SK-N-SH treated with all-trans-retinoic acid at 6 μM for 48 hours (cell line): ENCODE measurements around the gene BCR.

ENCODE experiments used
- ATAC-seq: fragments of 200-7000 bp; cut with Tn5 transposase; 3 replicates; pipeline ENCODE4 v1.9.1; 2020; ENCODE audit warnings: mild to moderate bottlenecking, moderate library complexity
- ARNTL ChIP-seq: fragments of 450-650 bp; formaldehyde crosslinking; IDR thresholded peaks from 2 replicates; pipeline ENCODE4 v1.5.0; 2020; ENCODE audit warnings: low read depth, mild to moderate bottlenecking, moderate library complexity, borderline replicate concordance
- CSDC2 ChIP-seq: fragments of 250-450 bp; sonication (Bioruptor Pico); IDR thresholded peaks from 2 replicates; pipeline ENCODE4 v1.5.0; 2020; ENCODE audit warnings: mild to moderate bottlenecking, moderate library complexity
- ESRRG ChIP-seq: fragments of 250-450 bp; sonication (Bioruptor Pico); IDR thresholded peaks from 2 replicates; pipeline ENCODE4 v1.6.1; 2021; ENCODE audit warnings: mild to moderate bottlenecking
- PPARA ChIP-seq: fragments of 250-450 bp; sonication (Bioruptor Pico); IDR thresholded peaks from 2 replicates; pipeline ENCODE4 v1.5.0; 2020; ENCODE audit warnings: mild to moderate bottlenecking, borderline replicate concordance
- RARB ChIP-seq: fragments of 250-450 bp; sonication (Bioruptor Pico); IDR thresholded peaks from 2 replicates; pipeline ENCODE4 v1.8.0; 2021; ENCODE audit warnings: mild to moderate bottlenecking, moderate library complexity
- SNAI2 ChIP-seq: fragments of 250-450 bp; sonication (Bioruptor Pico); IDR thresholded peaks from 2 replicates; pipeline ENCODE4 v1.5.0; 2020; ENCODE audit warnings: mild to moderate bottlenecking, moderate library complexity
- TCF4 ChIP-seq: fragments of 250-450 bp; sonication (Bioruptor Pico); IDR thresholded peaks from 2 replicates; pipeline ENCODE4 v1.8.0; 2021; ENCODE audit warnings: mild to moderate bottlenecking, moderate library complexity, borderline replicate concordance
- TOX ChIP-seq: fragments of 250-450 bp; sonication (Bioruptor Pico); IDR thresholded peaks from 2 replicates; pipeline ENCODE4 v1.8.0; 2021; ENCODE audit warnings: mild to moderate bottlenecking, moderate library complexity, borderline replicate concordance
- ZC3H10 ChIP-seq: fragments of 250-450 bp; sonication (Bioruptor Pico); IDR thresholded peaks from 2 replicates; pipeline ENCODE4 v1.5.1; 2021; ENCODE audit warnings: mild to moderate bottlenecking, moderate library complexity
- ZFP3 ChIP-seq: fragments of 250-450 bp; sonication (Bioruptor Pico); IDR thresholded peaks from 2 replicates; pipeline ENCODE4 v1.5.0; 2020; ENCODE audit warnings: mild to moderate bottlenecking, moderate library complexity
- ZFP30 ChIP-seq: fragments of 450-650 bp; formaldehyde crosslinking; IDR thresholded peaks from 2 replicates; pipeline ENCODE4 v1.5.0; 2022; ENCODE audit warnings: mild to moderate bottlenecking, moderate library complexity
- ZNF565 ChIP-seq: fragments of 450-650 bp; formaldehyde crosslinking; conservative IDR thresholded peaks from 2 replicates; pipeline ENCODE4 v1.5.0; 2020; ENCODE audit warnings: low read depth, mild to moderate bottlenecking, moderate library complexity
- ZNF70 ChIP-seq: fragments of 450-650 bp; formaldehyde crosslinking; IDR thresholded peaks from 2 replicates; pipeline ENCODE4 v1.5.0; 2020; ENCODE audit warnings: mild to moderate bottlenecking, moderate library complexity
- ZNF8 ChIP-seq: fragments of 450-650 bp; formaldehyde crosslinking; IDR thresholded peaks from 2 replicates; pipeline ENCODE4 v1.5.0; 2020; ENCODE audit warnings: mild to moderate bottlenecking, moderate library complexity
- TF ChIP-seq, protein P1 (sequence below): fragments of 250-450 bp; sonication (Bioruptor Pico); IDR thresholded peaks from 2 replicates; pipeline ENCODE4 v1.5.0; 2020; ENCODE audit warnings: mild to moderate bottlenecking, moderate library complexity
- TF ChIP-seq, protein P2 (sequence below): fragments of 250-450 bp; sonication (Bioruptor Pico); IDR thresholded peaks from 2 replicates; pipeline ENCODE4 v1.8.0; 2021; ENCODE audit warnings: low read depth, mild to moderate bottlenecking, moderate library complexity, borderline replicate concordance
- TF ChIP-seq, protein P3 (sequence below): fragments of 250-450 bp; sonication (Bioruptor Pico); IDR thresholded peaks from 2 replicates; pipeline ENCODE4 v1.8.0; 2020; ENCODE audit warnings: mild to moderate bottlenecking, moderate library complexity, borderline replicate concordance
- TF ChIP-seq, protein P4 (sequence below): fragments of 250-450 bp; sonication (Bioruptor Pico); IDR thresholded peaks from 2 replicates; pipeline ENCODE4 v1.5.1; 2021; ENCODE audit warnings: mild to moderate bottlenecking, moderate library complexity
- TF ChIP-seq, protein P5 (sequence below): fragments of 250-450 bp; sonication (Bioruptor Pico); IDR thresholded peaks from 2 replicates; pipeline ENCODE4 v1.5.1; 2020; ENCODE audit warnings: low read depth, mild to moderate bottlenecking, moderate library complexity

BCR gene

DNA sequence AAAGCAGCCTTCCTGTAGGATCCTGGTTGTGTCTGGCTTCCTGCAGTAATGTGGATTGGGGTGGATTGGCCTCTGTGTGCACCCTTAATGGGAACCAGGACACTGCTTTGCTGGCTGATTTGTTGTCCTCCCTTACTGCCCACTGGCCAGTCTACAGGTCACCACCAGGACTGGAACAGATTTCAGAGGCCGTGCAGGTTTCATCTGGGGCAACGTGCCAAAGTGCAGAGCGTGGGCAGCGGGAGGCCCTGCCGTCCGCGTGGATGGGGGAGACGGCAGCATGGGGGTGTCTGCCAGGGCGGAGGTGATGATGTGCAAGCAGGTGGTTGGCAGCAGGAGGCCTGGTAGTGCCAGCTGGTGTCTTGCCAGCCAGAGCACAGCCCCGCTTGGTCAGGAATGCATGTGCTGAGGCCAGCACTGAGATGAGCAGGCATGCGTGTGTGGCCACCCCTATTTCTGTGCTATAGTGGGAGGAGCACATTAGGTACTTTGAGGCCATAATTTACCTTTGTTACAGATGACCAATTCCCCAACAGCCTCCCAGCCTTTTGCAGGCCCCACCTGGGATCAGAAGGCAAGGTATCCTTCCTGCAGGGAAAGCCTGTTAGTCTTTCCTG is 24.3 kb downstream of the BCR start:
- no peak for TF ChIP-seq CSDC2
- TF ChIP-seq, protein P1, sequence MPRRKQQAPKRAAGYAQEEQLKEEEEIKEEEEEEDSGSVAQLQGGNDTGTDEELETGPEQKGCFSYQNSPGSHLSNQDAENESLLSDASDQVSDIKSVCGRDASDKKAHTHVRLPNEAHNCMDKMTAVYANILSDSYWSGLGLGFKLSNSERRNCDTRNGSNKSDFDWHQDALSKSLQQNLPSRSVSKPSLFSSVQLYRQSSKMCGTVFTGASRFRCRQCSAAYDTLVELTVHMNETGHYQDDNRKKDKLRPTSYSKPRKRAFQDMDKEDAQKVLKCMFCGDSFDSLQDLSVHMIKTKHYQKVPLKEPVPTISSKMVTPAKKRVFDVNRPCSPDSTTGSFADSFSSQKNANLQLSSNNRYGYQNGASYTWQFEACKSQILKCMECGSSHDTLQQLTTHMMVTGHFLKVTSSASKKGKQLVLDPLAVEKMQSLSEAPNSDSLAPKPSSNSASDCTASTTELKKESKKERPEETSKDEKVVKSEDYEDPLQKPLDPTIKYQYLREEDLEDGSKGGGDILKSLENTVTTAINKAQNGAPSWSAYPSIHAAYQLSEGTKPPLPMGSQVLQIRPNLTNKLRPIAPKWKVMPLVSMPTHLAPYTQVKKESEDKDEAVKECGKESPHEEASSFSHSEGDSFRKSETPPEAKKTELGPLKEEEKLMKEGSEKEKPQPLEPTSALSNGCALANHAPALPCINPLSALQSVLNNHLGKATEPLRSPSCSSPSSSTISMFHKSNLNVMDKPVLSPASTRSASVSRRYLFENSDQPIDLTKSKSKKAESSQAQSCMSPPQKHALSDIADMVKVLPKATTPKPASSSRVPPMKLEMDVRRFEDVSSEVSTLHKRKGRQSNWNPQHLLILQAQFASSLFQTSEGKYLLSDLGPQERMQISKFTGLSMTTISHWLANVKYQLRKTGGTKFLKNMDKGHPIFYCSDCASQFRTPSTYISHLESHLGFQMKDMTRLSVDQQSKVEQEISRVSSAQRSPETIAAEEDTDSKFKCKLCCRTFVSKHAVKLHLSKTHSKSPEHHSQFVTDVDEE (CRISPR knock-in tag) = peak; percentile 52; the same call in 1 of the 2 replicates
- peak; percentile 88 for ATAC-seq

DNA sequence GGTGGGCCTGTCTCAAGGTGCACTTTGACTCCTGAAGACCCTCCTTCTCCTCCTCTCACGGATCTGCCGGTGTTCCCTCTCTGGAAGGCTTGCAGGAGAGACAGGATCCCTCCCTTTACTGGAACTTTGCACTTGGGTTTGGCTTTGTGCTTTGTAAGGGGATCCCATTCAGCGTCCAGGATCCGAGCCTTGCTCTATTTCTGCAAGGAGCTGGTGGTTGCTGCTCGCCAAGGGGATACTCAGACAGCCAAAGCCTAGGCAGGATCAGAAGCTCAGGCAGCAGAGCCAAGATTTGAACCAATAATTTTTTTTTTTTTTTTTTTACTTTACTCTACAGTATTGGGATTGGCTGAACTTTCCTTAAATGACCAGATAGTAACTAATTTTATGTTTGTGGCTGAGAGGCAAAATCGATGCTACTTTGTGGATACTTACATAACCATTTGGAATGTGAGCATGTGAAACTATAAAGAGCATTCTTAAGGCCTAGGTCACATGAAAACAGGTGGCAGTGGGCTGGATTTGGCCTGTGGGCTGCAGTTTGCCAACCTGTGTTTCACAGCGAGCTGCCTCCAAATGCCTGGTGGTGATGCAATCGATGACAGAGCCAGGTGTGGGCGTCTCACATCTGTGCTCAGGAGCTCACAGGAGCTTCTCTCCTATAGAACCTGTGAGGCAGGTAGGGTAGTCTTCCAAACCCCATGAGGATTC is 25.2 kb downstream of the BCR start:
- no peak for TF ChIP-seq ZNF565 (CRISPR knock-in tag)
- no peak for TF ChIP-seq ZFP30 (CRISPR knock-in tag)
- TF ChIP-seq ZNF8 (CRISPR knock-in tag) = no peak
- no peak for TF ChIP-seq ZNF70
- no peak for TF ChIP-seq PPARA (CRISPR knock-in tag)
- TF ChIP-seq, protein P1 (CRISPR knock-in tag) = no peak
- TF ChIP-seq, protein P2, sequence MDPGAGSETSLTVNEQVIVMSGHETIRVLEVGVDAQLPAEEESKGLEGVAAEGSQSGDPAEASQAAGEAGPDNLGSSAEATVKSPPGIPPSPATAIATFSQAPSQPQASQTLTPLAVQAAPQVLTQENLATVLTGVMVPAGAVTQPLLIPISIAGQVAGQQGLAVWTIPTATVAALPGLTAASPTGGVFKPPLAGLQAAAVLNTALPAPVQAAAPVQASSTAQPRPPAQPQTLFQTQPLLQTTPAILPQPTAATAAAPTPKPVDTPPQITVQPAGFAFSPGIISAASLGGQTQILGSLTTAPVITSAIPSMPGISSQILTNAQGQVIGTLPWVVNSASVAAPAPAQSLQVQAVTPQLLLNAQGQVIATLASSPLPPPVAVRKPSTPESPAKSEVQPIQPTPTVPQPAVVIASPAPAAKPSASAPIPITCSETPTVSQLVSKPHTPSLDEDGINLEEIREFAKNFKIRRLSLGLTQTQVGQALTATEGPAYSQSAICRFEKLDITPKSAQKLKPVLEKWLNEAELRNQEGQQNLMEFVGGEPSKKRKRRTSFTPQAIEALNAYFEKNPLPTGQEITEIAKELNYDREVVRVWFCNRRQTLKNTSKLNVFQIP (CRISPR knock-in tag) = no peak
- TF ChIP-seq TCF4 (CRISPR knock-in tag) = no peak
- no peak for TF ChIP-seq SNAI2 (CRISPR knock-in tag)
- no peak for TF ChIP-seq RARB
- TF ChIP-seq TOX = no peak

DNA sequence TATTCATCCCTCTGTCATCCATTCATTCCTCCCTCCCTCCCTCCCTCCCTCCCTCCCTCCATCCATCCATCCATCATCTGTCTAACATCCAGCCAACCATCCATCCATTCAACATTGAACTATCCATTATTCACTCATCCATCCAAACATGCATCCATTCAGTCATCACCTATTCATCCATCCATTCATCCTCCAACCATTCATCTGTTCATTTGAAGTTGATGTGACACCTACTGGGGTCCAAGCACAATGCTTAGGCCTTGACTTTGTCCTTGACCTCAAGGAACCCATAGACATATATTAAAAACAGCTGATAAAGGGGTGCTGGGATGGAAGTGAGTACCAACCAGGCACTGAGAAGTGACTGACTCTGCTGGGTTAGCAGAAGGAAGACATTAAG is 26.6 kb downstream of the BCR start:
- TF ChIP-seq, protein P2 (CRISPR knock-in tag) = no peak
- TF ChIP-seq ZC3H10 (CRISPR knock-in tag) (no peak), ZNF70 (no peak), ZNF8 (CRISPR knock-in tag) (no peak), CSDC2 (no peak), ZFP3 (no peak), SNAI2 (CRISPR knock-in tag) (no peak), RARB (no peak), ARNTL (CRISPR knock-in tag) (no peak), PPARA (CRISPR knock-in tag) (no peak), ESRRG (no peak), ZFP30 (CRISPR knock-in tag) (no peak), TCF4 (CRISPR knock-in tag) (no peak)
- TF ChIP-seq, protein P3, sequence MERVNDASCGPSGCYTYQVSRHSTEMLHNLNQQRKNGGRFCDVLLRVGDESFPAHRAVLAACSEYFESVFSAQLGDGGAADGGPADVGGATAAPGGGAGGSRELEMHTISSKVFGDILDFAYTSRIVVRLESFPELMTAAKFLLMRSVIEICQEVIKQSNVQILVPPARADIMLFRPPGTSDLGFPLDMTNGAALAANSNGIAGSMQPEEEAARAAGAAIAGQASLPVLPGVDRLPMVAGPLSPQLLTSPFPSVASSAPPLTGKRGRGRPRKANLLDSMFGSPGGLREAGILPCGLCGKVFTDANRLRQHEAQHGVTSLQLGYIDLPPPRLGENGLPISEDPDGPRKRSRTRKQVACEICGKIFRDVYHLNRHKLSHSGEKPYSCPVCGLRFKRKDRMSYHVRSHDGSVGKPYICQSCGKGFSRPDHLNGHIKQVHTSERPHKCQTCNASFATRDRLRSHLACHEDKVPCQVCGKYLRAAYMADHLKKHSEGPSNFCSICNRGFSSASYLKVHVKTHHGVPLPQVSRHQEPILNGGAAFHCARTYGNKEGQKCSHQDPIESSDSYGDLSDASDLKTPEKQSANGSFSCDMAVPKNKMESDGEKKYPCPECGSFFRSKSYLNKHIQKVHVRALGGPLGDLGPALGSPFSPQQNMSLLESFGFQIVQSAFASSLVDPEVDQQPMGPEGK (CRISPR knock-in tag) = no peak
- TF ChIP-seq, protein P4, sequence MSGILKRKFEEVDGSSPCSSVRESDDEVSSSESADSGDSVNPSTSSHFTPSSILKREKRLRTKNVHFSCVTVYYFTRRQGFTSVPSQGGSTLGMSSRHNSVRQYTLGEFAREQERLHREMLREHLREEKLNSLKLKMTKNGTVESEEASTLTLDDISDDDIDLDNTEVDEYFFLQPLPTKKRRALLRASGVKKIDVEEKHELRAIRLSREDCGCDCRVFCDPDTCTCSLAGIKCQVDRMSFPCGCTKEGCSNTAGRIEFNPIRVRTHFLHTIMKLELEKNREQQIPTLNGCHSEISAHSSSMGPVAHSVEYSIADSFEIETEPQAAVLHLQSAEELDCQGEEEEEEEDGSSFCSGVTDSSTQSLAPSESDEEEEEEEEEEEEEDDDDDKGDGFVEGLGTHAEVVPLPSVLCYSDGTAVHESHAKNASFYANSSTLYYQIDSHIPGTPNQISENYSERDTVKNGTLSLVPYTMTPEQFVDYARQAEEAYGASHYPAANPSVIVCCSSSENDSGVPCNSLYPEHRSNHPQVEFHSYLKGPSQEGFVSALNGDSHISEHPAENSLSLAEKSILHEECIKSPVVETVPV = no peak
- TF ChIP-seq, protein P5, sequence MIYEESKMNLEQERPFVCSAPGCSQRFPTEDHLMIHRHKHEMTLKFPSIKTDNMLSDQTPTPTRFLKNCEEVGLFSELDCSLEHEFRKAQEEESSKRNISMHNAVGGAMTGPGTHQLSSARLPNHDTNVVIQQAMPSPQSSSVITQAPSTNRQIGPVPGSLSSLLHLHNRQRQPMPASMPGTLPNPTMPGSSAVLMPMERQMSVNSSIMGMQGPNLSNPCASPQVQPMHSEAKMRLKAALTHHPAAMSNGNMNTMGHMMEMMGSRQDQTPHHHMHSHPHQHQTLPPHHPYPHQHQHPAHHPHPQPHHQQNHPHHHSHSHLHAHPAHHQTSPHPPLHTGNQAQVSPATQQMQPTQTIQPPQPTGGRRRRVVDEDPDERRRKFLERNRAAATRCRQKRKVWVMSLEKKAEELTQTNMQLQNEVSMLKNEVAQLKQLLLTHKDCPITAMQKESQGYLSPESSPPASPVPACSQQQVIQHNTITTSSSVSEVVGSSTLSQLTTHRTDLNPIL (CRISPR knock-in tag) = no peak
- ATAC-seq = no peak

More for the DNA sequence above, 25.2 kb downstream of the BCR start:
- ATAC-seq = no peak
